Tibial nerve (tissue), 4 donors: ENCODE data around the gene DLG4. TPM values are rescaled to one million over a fixed set of nuclear protein-coding genes. Genes with fewer than 3 reads are reported as not detected.

ENCODE experiments used
- DNase-seq, 2 donors: peaks; one replicate each; pipeline ENCODE4 v3.0.0-alpha.2; 2019; ENCODE audit warnings: low spot score in 2 of 2
- H3K27ac ChIP-seq, 4 donors: fragments of 200-600 bp; sonication (generic) in 3 of 4; one replicate each; pipeline ENCODE4 v1.5.1; 2017 to 2019; ENCODE audit warnings: mild to moderate bottlenecking in 1 of 4
- H3K27me3 ChIP-seq, 2 donors: fragments of 200-600 bp; sonication (generic) in 1 of 2; one replicate each; pipeline versions ENCODE4 v1.5.1 to v1.6.0; 2017 to 2019
- H3K36me3 ChIP-seq, 3 donors: fragments of 200-600 bp; sonication (generic); one replicate each; pipeline ENCODE4 v1.5.1; 2018 to 2019
- H3K4me1 ChIP-seq, 4 donors: fragments of 200-600 bp; sonication (generic) in 3 of 4; one replicate each; pipeline ENCODE4 v1.5.1; 2017 to 2019
- H3K4me3 ChIP-seq, 4 donors: fragments of 200-600 bp; sonication (generic) in 3 of 4; one replicate each; pipeline ENCODE4 v1.5.1; 2017 to 2019; ENCODE audit warnings: mild to moderate bottlenecking in 1 of 4, moderate library complexity in 1 of 4
- H3K9me3 ChIP-seq, 4 donors: fragments of 200-600 bp; sonication (generic) in 3 of 4; one replicate each; pipeline ENCODE4 v1.5.1; 2017 to 2019
- EP300 ChIP-seq, 2 donors: sonication (generic); formaldehyde crosslinking; IDR thresholded peaks; one replicate each; pipeline ENCODE4 v1.6.1; 2017; ENCODE audit warnings: antibody characterized with exemption in 2 of 2, mild to moderate bottlenecking in 1 of 2
- POLR2A ChIP-seq, 2 donors: fragments of 450-650 bp; IDR thresholded peaks; one replicate each; pipeline ENCODE4 v1.6.1; 2017; ENCODE audit warnings: antibody characterized with exemption in 2 of 2, mild to moderate bottlenecking in 2 of 2, moderate library complexity in 2 of 2
- WGBS, 2 donors: methylation state at CpG; one replicate each; pipeline ENCODE4 v1.1.5; 2018; 5-methylcytosine and 5-hydroxymethylcytosine counted together
- total RNA-seq, 4 donors: library from RNA; depleted of rRNA; stranded (reverse); fragments of >200 nt; gene quantifications; one replicate each; pipeline ENCODE4 v1.1.0, GENCODE V29; 2016
- TF ChIP-seq, protein P1 (sequence below), 5 experiments: fragments of 200-600 bp in 3 of 5; fragments of 450-650 bp in 2 of 5; sonication (generic) in 3 of 5; IDR thresholded peaks; one replicate each; pipeline ENCODE4 v1.5.1; 2016 to 2019; ENCODE audit warnings: antibody characterized with exemption in 5 of 5, mild to moderate bottlenecking in 3 of 5, moderate library complexity in 2 of 5

Gene DLG4
- total RNA-seq, 4 donors from 2014 or later: 7.3 to 22.8 (median 16.1) TPM

DNA sequence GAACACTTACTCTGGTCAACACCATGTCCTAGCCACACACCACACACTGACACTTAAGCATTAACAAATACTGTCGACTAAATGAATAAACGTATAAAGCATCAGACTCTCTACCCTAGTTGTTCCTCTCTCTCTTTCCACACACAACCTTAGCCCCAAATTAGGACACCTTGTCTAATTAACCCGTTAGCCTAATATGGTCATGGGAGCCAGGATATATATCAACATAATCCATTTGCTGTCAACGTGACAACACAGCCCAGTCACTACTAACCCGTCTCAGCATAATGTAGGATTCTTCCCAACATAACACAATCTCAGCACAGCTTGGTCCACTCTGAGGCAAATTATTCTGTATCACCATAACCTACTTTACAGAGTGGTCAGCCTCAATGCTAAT lies 12.5 kb upstream of the DLG4 start:
- H3K4me1 ChIP-seq: peaks cover 0 to 54% (median 20%) of the 10 kb centered on the region in 4 donors
- no peaks in the 10 kb centered on the region for H3K9me3 ChIP-seq
- no peak overlapping the region for H3K4me3 ChIP-seq
- H3K36me3 ChIP-seq: peaks cover 2 to 57% (median 19%) of the 10 kb centered on the region in 3 donors
- H3K27ac ChIP-seq: no peak overlapping the region
- no peaks in the 10 kb centered on the region for H3K27me3 ChIP-seq
- no peak for TF ChIP-seq POLR2A (IDR thresholded peaks at IDR 0.05)
- no peak for TF ChIP-seq EP300 (IDR thresholded peaks at IDR 0.05)
- TF ChIP-seq, protein P1, sequence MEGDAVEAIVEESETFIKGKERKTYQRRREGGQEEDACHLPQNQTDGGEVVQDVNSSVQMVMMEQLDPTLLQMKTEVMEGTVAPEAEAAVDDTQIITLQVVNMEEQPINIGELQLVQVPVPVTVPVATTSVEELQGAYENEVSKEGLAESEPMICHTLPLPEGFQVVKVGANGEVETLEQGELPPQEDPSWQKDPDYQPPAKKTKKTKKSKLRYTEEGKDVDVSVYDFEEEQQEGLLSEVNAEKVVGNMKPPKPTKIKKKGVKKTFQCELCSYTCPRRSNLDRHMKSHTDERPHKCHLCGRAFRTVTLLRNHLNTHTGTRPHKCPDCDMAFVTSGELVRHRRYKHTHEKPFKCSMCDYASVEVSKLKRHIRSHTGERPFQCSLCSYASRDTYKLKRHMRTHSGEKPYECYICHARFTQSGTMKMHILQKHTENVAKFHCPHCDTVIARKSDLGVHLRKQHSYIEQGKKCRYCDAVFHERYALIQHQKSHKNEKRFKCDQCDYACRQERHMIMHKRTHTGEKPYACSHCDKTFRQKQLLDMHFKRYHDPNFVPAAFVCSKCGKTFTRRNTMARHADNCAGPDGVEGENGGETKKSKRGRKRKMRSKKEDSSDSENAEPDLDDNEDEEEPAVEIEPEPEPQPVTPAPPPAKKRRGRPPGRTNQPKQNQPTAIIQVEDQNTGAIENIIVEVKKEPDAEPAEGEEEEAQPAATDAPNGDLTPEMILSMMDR (IDR thresholded peaks at IDR 0.05): no peak
- DNase-seq: no peak
- 74 to 86% methylated on average over 5 of the region's 5 CpGs for WGBS, 2 donors

GRCh38 chr17:7229504-7229903 lies 9.9 kb upstream of the DLG4 start:
- H3K27ac ChIP-seq: no peak overlapping the region
- no peaks in the 10 kb centered on the region for H3K9me3 ChIP-seq
- TF ChIP-seq EP300 (IDR thresholded peaks at IDR 0.05) (no peak), POLR2A (IDR thresholded peaks at IDR 0.05) (no peak)
- TF ChIP-seq, protein P1 (IDR thresholded peaks at IDR 0.05): no peak
- 89 to 91% methylated on average over 18 to 19 of the region's 19 CpGs for WGBS, 2 donors
- H3K4me1 ChIP-seq: peaks cover 0 to 28% (median 13%) of the 10 kb centered on the region in 4 donors
- H3K4me3 ChIP-seq: no peak overlapping the region
- peaks cover 2 to 64% (median 24%) of the 10 kb centered on the region in 3 donors for H3K36me3 ChIP-seq
- H3K27me3 ChIP-seq: no peaks in the 10 kb centered on the region
- no peak for DNase-seq

DNA sequence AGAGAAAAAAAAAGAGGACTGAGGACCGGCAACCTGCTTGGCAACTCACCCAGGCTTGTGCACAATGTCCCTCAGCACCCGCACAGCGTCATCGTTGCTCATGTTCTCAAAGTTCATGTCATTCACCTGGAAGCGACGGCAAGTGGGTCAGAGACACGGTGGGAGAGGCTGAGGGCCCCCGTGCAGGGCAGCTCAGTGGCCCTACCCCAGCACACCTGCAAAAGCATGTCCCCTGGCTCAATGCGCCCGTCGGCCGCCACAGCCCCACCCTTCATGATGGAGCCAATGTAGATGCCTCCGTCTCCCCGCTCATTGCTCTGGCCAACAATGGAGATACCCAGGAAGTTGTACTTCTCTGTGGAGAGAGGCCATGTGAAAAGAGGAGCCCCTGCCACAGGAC lies 9.3 kb upstream of the DLG4 start:
- H3K36me3 ChIP-seq: peaks cover 2 to 70% (median 29%) of the 10 kb centered on the region in 3 donors
- H3K27ac ChIP-seq: no peak overlapping the region
- 89 to 93% methylated on average over 14 of the region's 14 CpGs for WGBS, 2 donors
- no peak for DNase-seq
- TF ChIP-seq EP300 (IDR thresholded peaks at IDR 0.05) (no peak), POLR2A (IDR thresholded peaks at IDR 0.05) (no peak)
- TF ChIP-seq, protein P1 (IDR thresholded peaks at IDR 0.05): no peak
- H3K4me3 ChIP-seq: no peak overlapping the region
- no peaks in the 10 kb centered on the region for H3K27me3 ChIP-seq
- no peaks in the 10 kb centered on the region for H3K9me3 ChIP-seq
- H3K4me1 ChIP-seq: peaks cover 0 to 28% (median 13%) of the 10 kb centered on the region in 4 donors

DNA sequence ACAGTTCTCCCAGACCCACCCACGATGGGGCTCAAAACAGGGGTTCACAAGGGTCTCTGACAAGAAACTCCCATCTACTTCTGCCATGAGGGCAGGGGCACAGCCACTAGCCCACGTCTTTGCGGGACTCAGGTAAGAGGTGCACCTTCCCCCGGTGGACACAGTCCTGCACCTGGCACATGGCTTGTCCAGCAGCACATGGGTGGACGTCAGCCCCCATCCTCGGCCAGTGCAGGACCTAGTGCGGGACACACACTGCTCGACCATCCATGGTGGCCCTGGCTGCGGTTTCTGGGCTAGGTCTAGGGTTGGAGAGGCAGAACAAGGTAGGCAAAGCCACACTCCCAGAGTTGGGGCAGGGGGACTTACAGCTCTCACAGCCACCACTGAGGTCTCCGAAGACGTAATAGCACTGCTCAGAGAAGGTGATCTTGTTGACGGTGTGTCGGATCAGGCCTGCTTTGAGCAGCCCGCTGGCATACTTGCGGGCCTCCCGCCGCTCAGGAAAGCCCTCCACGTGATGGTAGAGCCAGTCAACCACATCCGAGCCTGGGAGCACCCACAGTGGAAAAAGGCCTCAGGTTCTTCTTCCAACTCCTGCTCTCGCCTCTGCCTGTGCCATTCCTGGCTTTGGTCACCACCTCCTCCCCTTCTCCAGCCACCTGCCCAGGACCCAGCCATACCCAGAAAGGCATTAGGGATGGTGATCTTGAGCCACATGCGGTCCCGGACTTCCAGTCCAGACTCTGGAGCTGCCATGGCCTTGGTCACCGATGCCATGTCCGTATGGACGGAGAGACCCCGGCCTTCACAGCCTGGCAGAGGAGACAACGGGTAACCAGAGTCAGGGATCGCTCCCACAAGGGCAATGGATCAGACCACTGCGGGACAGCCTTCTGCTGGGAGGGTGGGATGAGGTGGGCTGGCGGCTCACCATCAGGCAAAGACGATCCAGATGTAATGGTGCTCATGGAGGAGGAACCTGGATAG lies 7.4 kb upstream of the DLG4 start:
- Histone ChIP-seq H3K27ac (peak overlapping the region in 1 of 4 donors; percentile 7), H3K36me3 (peaks cover 6 to 89% (median 32%) of the 10 kb centered on the region in 3 donors)

More for the DNA sequence above, 7.4 kb upstream of the DLG4 start:
- Histone ChIP-seq H3K4me3 (no peak overlapping the region), H3K4me1 (peaks cover 0 to 13% (median under 1%) of the 10 kb centered on the region in 4 donors), H3K9me3 (no peaks in the 10 kb centered on the region), H3K27me3 (no peaks in the 10 kb centered on the region)
- TF ChIP-seq POLR2A (IDR thresholded peaks at IDR 0.05) (no peak), EP300 (IDR thresholded peaks at IDR 0.05) (no peak)
- TF ChIP-seq, protein P1 (IDR thresholded peaks at IDR 0.05): no peak
- WGBS, 2 donors: 92 to 93% methylated on average over 25 to 29 of the region's 31 CpGs
- DNase-seq: no peak
